Ishikawa (cell line): ENCODE results near the gene PRPH.

Experiments used
- CEBPB ChIP-seq: IDR thresholded peaks from 2 replicates; pipeline ENCODE4 v1.6.1; 2012
- CREB1 ChIP-seq: IDR thresholded peaks from 2 replicates; pipeline ENCODE4 v1.6.1; 2012; ENCODE audit warnings: low read depth
- EGR1 ChIP-seq: IDR thresholded peaks from 2 replicates; pipeline ENCODE4 v1.6.1; 2012
- EP300 ChIP-seq: IDR thresholded peaks from 2 replicates; pipeline ENCODE4 v1.6.1; 2012; ENCODE audit warnings: borderline replicate concordance
- FOXM1 ChIP-seq: IDR thresholded peaks from 2 replicates; pipeline ENCODE4 v1.6.1; 2012; ENCODE audit warnings: low read depth, borderline replicate concordance
- MAX ChIP-seq: IDR thresholded peaks from 2 replicates; pipeline ENCODE4 v1.6.1; 2012
- NFIC ChIP-seq: IDR thresholded peaks from 2 replicates; pipeline ENCODE4 v1.6.1; 2012
- RAD21 ChIP-seq: IDR thresholded peaks from 2 replicates; pipeline ENCODE4 v1.6.1; 2012; ENCODE audit warnings: low read depth
- TAF1 ChIP-seq: IDR thresholded peaks from 2 replicates; pipeline ENCODE4 v1.6.1; 2012; ENCODE audit warnings: low read depth, mild to moderate bottlenecking
- TCF12 ChIP-seq: IDR thresholded peaks from 2 replicates; pipeline ENCODE4 v1.6.1; 2012; ENCODE audit warnings: low read depth
- TEAD4 ChIP-seq: IDR thresholded peaks from 2 replicates; pipeline ENCODE4 v1.6.1; 2012
- YY1 ChIP-seq: IDR thresholded peaks from 2 replicates; pipeline ENCODE4 v1.6.1; 2012; ENCODE audit warnings: low read depth
- ZBTB7A ChIP-seq: IDR thresholded peaks from 2 replicates; pipeline ENCODE4 v1.6.1; 2012; ENCODE audit warnings: low read depth
- TF ChIP-seq, protein P1 (sequence below): IDR thresholded peaks from 2 replicates; pipeline ENCODE4 v1.6.1; 2012
- TF ChIP-seq, protein P2 (sequence below): IDR thresholded peaks from 2 replicates; pipeline ENCODE4 v1.6.1; 2012; ENCODE audit warnings: low read depth, mild to moderate bottlenecking

PRPH gene

DNA sequence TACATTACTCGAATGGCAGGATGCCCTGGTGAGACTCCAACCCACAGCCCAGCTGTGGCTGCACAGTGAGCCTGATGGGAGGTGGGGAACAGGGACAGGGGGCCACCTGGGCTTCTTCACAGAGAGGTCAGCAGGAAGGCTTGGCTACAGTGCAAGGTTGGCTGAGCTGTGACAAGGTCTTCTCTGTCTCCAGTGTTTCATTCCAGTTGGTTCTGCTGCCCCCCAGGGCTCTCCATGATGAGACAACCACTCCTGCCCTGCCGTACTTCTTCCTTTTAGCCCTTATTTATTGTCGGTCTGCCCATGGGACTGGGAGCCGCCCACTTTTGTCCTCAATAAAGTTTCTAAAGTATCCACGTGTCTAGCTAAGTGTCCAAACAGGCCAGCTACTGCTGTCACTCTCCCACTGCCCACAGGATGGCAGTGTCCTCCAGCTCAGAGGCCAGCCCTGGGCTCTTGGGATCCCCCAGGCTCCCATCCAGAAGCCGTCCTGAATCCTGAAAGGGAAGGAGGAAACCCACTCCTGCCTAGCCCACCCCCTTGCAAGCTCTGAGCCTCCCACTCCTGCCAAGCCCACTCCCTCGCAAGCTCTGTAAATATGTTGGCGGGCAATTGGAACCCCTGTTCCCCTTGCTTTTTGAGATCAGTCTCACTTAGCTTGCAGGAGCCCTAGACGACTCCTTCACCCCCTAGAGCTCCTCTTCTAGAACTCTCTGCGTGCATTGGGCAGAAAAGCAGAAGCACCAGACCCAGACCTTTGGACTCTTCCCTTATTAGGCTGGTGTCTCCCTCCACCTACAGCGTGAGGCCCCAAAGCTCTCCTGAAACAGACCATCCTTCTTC is 36.7 kb downstream of the PRPH start:
- TF ChIP-seq ZBTB7A (no peak), EGR1 (no peak), RAD21 (peak; percentile 81), MAX (peak; percentile 70), CEBPB (no peak)

GRCh38 chr12:49332441-49332861 is 37.5 kb downstream of the PRPH start:
- TF ChIP-seq NFIC (no peak), EGR1 (no peak), ZBTB7A (no peak), CREB1 (no peak), MAX (no peak), TEAD4 (no peak), EP300 (no peak), TCF12 (no peak)

DNA sequence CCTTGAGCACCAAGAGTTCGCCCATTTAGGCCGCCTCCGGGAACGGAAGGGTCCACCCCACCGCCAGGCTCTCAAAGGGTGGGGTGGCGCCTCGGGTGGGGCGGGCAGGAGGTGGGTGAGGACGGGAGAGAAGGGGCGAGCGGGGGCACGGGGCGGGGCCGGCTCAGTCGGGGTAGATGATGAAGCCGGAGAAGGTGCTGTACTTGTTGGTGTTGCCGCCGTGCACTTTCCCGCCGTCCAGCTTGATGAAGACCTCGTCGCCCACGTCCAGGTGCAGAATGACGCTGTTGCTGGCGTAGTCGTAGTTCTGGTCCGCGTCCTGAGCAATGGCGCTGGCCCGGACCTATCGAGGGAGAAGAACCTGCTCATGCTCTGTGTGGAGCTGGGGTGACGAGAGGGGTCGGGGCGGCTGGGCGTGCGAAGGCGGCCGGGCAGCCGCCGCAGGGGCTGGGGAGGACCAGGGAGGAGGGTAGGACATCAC is 38.0 kb downstream of the PRPH start:
- TF ChIP-seq EGR1 = no peak
- TF ChIP-seq TCF12 = no peak
- no peak for TF ChIP-seq YY1
- TF ChIP-seq TAF1 = no peak
- TF ChIP-seq EP300 = no peak
- TF ChIP-seq CEBPB = no peak
- TF ChIP-seq, protein P1, sequence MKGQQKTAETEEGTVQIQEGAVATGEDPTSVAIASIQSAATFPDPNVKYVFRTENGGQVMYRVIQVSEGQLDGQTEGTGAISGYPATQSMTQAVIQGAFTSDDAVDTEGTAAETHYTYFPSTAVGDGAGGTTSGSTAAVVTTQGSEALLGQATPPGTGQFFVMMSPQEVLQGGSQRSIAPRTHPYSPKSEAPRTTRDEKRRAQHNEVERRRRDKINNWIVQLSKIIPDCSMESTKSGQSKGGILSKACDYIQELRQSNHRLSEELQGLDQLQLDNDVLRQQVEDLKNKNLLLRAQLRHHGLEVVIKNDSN = no peak
- TF ChIP-seq RAD21 = no peak
- TF ChIP-seq CREB1 = no peak
- TF ChIP-seq MAX = no peak

DNA sequence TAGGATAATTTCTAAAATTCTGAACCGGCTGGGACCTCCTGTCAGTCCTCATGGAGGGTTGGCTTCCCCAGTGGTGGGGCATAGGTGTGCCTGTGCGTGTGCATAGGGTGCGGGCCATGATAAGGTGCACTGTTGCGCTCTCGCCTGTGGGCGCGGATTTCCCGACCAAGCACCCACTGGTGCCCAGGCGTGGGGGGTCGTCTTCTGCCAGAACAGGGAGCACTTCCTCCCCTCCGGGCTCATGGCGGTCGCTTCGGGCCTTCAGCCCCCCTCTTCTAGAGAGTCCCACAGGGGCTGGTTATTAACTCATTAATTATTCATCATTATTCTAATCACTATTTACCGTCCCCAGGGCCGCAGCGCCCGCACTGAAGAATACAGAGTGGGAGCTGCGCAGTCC is 39.3 kb downstream of the PRPH start:
- TF ChIP-seq TEAD4 (no peak), CREB1 (no peak), EP300 (no peak), YY1 (no peak), EGR1 (no peak), CEBPB (no peak), NFIC (no peak), ZBTB7A (no peak), RAD21 (no peak), TAF1 (no peak), TCF12 (no peak), MAX (no peak), FOXM1 (no peak)
- TF ChIP-seq, protein P2, sequence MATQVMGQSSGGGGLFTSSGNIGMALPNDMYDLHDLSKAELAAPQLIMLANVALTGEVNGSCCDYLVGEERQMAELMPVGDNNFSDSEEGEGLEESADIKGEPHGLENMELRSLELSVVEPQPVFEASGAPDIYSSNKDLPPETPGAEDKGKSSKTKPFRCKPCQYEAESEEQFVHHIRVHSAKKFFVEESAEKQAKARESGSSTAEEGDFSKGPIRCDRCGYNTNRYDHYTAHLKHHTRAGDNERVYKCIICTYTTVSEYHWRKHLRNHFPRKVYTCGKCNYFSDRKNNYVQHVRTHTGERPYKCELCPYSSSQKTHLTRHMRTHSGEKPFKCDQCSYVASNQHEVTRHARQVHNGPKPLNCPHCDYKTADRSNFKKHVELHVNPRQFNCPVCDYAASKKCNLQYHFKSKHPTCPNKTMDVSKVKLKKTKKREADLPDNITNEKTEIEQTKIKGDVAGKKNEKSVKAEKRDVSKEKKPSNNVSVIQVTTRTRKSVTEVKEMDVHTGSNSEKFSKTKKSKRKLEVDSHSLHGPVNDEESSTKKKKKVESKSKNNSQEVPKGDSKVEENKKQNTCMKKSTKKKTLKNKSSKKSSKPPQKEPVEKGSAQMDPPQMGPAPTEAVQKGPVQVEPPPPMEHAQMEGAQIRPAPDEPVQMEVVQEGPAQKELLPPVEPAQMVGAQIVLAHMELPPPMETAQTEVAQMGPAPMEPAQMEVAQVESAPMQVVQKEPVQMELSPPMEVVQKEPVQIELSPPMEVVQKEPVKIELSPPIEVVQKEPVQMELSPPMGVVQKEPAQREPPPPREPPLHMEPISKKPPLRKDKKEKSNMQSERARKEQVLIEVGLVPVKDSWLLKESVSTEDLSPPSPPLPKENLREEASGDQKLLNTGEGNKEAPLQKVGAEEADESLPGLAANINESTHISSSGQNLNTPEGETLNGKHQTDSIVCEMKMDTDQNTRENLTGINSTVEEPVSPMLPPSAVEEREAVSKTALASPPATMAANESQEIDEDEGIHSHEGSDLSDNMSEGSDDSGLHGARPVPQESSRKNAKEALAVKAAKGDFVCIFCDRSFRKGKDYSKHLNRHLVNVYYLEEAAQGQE = no peak
- TF ChIP-seq, protein P1 = no peak

GRCh38 chr12:49334681-49335080 is 39.7 kb downstream of the PRPH start:
- TF ChIP-seq, protein P1 = no peak
- TF ChIP-seq TEAD4 (no peak), EP300 (no peak), NFIC (no peak)

DNA sequence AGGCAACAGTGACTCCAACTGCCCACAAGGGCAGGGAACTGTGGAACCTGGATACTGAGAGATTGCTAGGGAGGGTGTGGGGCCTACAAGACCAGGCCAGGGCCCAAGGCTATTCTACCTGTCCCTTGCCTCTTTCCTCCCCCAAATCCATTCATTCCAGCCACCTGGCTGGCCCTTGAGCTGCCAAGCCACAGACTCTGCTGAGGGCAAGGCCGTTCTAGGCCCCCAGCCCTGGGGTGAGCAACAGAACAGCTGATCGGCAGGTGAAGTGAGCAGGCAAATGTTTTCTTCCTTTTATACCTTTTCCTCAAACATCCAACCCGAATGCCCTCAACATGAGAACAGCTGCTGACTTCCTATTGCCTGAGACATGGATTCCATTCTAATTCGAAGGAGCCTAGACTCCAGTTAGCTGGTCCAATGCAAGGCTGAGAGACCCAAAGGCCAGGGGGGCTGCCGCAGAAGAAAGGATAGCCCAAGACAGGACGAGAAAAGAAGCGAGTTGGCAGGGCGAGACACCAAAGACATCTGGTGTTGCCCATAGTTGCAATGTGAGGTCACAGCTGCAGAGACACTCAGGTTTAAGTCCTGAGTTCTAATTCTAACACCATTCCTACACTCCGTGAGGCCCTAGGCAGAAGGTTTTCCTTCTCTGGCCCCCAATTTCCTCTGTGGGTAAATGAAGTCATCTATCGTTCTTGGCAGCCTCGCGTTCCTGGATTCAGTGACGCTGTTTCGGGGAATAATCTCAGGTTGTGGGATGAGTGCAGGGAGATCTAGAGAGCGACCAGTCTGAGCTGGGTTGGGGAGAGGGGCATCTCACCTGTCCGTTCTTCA is 40.4 kb downstream of the PRPH start:
- no peak for TF ChIP-seq FOXM1
- TF ChIP-seq CEBPB = no peak
- TF ChIP-seq YY1 = no peak
- TF ChIP-seq RAD21 = no peak
- no peak for TF ChIP-seq ZBTB7A
- TF ChIP-seq, protein P1 = no peak
- no peak for TF ChIP-seq MAX
- TF ChIP-seq NFIC = no peak
- TF ChIP-seq EP300 = no peak
- no peak for TF ChIP-seq TAF1
